ENCODE results near the gene DIDO1.
"Not testable (repeated sequence)": the region's sequence is repeated elsewhere in the genome, so short reads cannot be mapped to it uniquely, and the experiment has no call there.

DIDO1 gene

DNA sequence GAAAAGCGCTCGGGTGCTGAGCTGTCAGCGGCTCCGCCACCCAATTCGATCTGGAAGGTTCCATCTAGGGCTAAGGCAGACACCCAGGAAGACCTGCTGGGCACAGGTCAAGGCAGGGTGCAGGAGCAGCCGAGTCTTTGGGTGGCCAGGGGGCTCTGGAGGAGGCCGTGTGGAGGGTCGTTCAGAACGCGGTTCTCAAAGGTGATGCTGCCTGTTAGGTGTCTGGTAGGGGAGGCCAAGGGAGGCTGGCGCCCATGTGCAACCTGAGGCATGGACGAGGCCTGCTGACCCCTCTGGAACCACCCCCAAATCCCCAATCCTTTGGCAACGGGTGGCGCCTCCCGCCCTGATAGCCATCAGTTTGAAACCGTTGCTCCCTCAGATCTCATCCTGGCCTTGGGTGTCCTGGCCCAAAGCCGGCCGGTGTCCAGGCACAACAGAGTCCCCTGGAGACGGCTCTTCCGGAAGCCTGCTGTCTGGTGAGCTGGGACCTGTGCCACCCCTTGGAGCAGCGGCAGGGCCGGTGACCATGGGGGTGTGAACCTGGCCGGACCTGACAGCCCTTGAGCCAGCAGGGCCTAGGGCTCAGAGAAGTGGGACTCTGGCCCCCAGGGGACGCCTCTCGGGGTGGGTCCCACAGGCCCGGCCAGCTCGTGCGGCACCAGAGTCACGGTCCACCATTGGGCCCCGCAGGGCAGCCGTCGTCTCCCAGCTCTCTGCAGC, 36.7 kb upstream of the DIDO1 start:
- in situ Hi-C loops (cut with HindIII; ENCODE audit: low sequenced_read_pairs) = no loop called here

GRCh38 chr20:62962221-62962879, 36.0 kb upstream of the DIDO1 start:
- in situ Hi-C loops (cut with HindIII; ENCODE audit: low sequenced_read_pairs) = no loop called here

DNA sequence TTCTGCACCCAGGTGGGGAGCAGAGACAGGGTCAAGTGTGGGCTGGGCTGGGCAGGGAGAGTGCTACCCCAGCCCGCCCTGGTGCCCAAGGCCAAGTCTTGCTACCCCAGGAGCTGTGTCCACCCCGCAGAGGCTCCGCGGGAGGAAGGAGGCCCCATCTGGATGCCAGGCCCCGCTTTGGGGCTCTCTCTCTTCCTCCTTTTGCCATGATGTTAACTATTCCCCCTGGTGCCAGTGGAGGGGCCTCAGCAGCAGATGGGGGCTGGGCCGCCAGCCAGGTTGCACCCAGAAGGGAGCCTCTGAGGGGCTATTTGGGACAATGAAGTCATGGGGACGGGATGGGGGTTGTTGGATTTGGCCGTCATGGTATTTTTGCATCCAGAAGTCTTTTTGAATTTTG, 35.5 kb upstream of the DIDO1 start:
- in situ Hi-C loops (cut with HindIII; ENCODE audit: low sequenced_read_pairs) = no loop called here

DNA sequence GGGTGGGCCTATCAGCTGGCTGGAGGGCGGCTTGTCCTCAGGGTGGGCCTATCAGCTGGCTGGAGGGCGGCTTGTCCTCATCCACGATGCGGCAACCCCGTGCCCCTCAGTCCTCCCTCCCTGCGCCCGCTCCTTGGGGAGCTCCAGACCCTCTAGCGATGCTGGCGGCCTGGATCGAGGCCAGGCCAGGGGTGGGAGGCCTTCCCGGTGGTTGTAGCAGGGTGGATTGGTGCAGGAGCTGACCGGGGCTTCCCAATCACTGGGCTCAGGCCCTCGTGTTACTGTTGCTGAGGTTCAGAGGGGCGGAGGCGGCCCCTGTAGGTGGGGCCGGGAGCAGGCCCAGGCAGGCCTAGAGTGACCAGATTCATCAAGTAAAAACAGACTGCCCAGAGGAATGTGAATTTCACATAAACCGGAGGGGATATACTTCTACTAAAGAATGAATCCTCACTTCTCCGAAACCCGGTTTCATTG, 35.0 kb upstream of the DIDO1 start:
- in situ Hi-C loops (cut with HindIII; ENCODE audit: low sequenced_read_pairs) = no loop called here

DNA sequence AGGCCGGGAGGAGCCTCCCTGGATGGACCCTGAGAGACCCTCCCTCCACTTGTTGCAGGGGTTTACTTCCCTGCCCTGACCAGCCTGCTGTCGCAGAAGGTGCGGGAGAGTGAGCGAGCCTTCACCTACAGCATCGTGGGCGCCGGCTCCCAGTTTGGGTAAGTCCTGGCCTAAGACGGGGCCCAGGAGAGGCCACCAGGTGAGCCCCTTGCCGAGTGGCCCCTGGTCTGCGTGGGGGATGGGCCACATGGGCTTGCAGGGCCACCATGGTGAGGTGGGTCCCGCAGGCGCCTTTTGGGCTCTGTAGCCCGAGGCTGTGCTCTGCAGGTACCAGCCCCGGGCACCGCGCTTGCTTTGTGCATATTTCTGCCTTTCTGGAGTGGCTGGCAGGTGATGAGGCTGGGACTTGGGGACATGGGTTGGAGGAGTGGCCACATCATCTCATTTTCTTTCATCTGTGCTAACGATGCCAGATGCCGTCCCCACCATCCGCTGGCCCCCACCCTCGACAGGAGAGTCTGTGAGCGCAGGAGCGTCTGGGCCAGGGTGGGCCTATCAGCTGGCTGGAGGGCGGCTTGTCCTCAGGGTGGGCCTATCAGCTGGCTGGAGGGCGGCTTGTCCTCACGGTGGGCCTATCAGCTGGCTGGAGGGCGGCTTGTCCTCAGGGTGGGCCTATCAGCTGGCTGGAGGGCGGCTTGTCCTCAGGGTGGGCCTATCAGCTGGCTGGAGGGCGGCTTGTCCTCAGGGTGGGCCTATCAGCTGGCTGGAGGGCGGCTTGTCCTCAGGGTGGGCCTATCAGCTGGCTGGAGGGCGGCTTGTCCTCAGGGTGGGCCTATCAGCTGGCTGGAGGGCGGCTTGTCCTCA, 34.4 kb upstream of the DIDO1 start:
- in situ Hi-C loops (cut with HindIII; ENCODE audit: low sequenced_read_pairs) = not testable (repeated sequence)

GRCh38 chr20:62959998-62960436, 33.7 kb upstream of the DIDO1 start:
- in situ Hi-C loops (cut with HindIII; ENCODE audit: low sequenced_read_pairs) = no loop called here

- in situ Hi-C loops (cut with HindIII; ENCODE audit: low sequenced_read_pairs) = no loop called here
Observed at GRCh38 chr20:62959101-62959971, 33.0 kb upstream of the DIDO1 start.

GRCh38 chr20:62958388-62959100, 32.2 kb upstream of the DIDO1 start:
- in situ Hi-C loops (cut with HindIII; ENCODE audit: low sequenced_read_pairs) = no loop called here

GRCh38 chr20:62957136-62958117, 31.1 kb upstream of the DIDO1 start:
- in situ Hi-C loops (cut with HindIII; ENCODE audit: low sequenced_read_pairs) = no loop called here

GRCh38 chr20:62956387-62957135, 30.3 kb upstream of the DIDO1 start:
- in situ Hi-C loops (cut with HindIII; ENCODE audit: low sequenced_read_pairs) = no loop called here

GRCh38 chr20:62955519-62956386, 29.4 kb upstream of the DIDO1 start:
- in situ Hi-C loops (cut with HindIII; ENCODE audit: low sequenced_read_pairs) = no loop called here

GRCh38 chr20:62953839-62954703, 27.8 kb upstream of the DIDO1 start:
- in situ Hi-C loops (cut with HindIII; ENCODE audit: low sequenced_read_pairs) = no loop called here

- in situ Hi-C loops (cut with HindIII; ENCODE audit: low sequenced_read_pairs) = no loop called here
Observed at GRCh38 chr20:62952968-62953838, 26.9 kb upstream of the DIDO1 start.

- in situ Hi-C loops (cut with HindIII; ENCODE audit: low sequenced_read_pairs) = no loop called here
Observed at GRCh38 chr20:62952373-62952967, 26.2 kb upstream of the DIDO1 start, which contains the start of gene SLC17A9. Gene SLC17A9 (plus strand): TSS chr20:62952709. CDS start chr20:62952831, 122 bp downstream.

Data from DLD1 (cell line).